Neural crest cell (in vitro differentiated cells): ENCODE results near the gene RIPOR2. TPM values are rescaled to one million over a fixed set of nuclear protein-coding genes. Genes with fewer than 3 reads are reported as not detected.

Source experiments
- DNase-seq: peaks from one replicate; pipeline ENCODE4 v3.0.0; 2021; ENCODE audit warnings: low read depth, mixed read lengths, low spot score
- H3K27ac Mint-ChIP-seq: one replicate; pipeline ENCODE4 v1.8.0; 2021; ENCODE audit warnings: mild to moderate bottlenecking, mixed read lengths; ENCODE audit not compliant: unreplicated experiment
- H3K27me3 Mint-ChIP-seq: 2 replicates; pipeline ENCODE4 v1.8.0; 2021; ENCODE audit warnings: low read depth, mild to moderate bottlenecking, mixed read lengths
- H3K36me3 Mint-ChIP-seq: 2 replicates; pipeline ENCODE4 v1.8.0; 2021; ENCODE audit warnings: low read depth, mild to moderate bottlenecking, mixed read lengths
- H3K4me1 Mint-ChIP-seq: 2 replicates; pipeline ENCODE4 v1.8.0; 2021; ENCODE audit warnings: mixed read lengths
- H3K4me3 Mint-ChIP-seq: one replicate; pipeline ENCODE4 v1.8.0; 2021; ENCODE audit warnings: mild to moderate bottlenecking, mixed read lengths
- H3K9me3 Mint-ChIP-seq: 2 replicates; pipeline ENCODE4 v1.8.0; 2021; ENCODE audit warnings: mixed read lengths
- CTCF ChIP-seq: fragments of 200-600 bp; sonication (generic); conservative IDR thresholded peaks from 2 replicates; pipeline ENCODE4 v1.5.0; 2021; ENCODE audit warnings: antibody characterized with exemption, mild to moderate bottlenecking
- total RNA-seq: library from RNA; stranded (reverse); gene quantifications from 2 replicates; pipeline ENCODE4 v1.2.1, GENCODE V29; 2021

RIPOR2 gene
- total RNA-seq, 1 donor from 2014 or later: 3.5 TPM

DNA sequence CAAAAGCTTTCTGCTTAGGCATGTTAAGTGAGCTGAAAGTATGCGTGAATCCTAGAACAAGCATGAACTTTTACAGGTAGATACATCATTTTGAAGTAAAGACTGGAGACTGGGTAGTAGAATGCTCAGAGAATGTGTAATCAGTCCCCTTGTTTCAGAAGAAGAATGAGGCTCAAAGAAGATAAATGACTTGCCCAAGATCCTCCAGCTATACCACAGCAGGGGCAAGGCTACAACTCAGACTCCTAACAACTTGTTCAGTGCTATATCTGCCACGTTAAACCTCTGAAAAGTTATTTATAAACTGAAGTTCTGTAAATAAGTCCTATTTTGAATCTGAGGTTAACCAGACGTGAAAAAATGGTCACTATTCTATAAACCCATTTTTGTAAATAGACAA lies 2.9 kb downstream of the RIPOR2 start:
- TF ChIP-seq CTCF: no peak
- Mint-ChIP-seq H3K9me3 (no peaks in the 10 kb centered on the region), H3K4me1 (peaks cover 55% of the 10 kb centered on the region), H3K36me3 (no peaks in the 10 kb centered on the region), H3K27me3 (peaks cover 4% of the 10 kb centered on the region), H3K4me3 (no peak overlapping the region), H3K27ac (no peak overlapping the region)
- no peak for DNase-seq

GRCh38 chr6:24931718-24932691 lies 3.8 kb downstream of the RIPOR2 start:
- peaks cover 61% of the 10 kb centered on the region for H3K4me1 Mint-ChIP-seq
- peaks cover 5% of the 10 kb centered on the region for H3K36me3 Mint-ChIP-seq
- H3K27ac Mint-ChIP-seq: peak overlapping the region; percentile 81
- TF ChIP-seq CTCF: no peak
- peaks cover 4% of the 10 kb centered on the region for H3K27me3 Mint-ChIP-seq
- no peak for DNase-seq
- H3K9me3 Mint-ChIP-seq: peaks cover 6% of the 10 kb centered on the region
- H3K4me3 Mint-ChIP-seq: no peak overlapping the region

DNA sequence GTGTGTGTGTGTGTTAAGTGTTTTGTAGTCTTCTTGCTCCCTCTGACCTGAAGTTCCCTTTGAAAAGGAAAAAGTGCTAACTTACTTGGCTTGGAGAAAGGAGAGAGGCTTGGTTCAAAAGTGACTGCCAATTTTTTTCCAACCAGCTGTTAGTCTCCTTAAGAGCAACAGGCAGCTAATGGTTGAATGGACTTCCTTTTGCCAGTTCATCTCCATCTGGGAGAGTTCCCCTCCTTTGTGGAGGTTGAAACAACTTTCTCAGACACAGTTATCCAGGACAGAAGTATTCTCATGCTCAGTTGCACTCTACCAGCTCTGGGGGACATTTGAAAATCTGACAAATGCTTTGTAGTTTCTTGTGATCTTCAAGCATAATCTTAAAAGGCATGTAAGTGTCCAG lies 4.5 kb downstream of the RIPOR2 start:
- Mint-ChIP-seq H3K4me1 (peaks cover 61% of the 10 kb centered on the region), H3K27me3 (peaks cover 4% of the 10 kb centered on the region), H3K9me3 (peaks cover 8% of the 10 kb centered on the region), H3K27ac (peak overlapping the region; percentile 1), H3K36me3 (peaks cover 5% of the 10 kb centered on the region), H3K4me3 (no peak overlapping the region)
- no peak for DNase-seq
- TF ChIP-seq CTCF: no peak

DNA sequence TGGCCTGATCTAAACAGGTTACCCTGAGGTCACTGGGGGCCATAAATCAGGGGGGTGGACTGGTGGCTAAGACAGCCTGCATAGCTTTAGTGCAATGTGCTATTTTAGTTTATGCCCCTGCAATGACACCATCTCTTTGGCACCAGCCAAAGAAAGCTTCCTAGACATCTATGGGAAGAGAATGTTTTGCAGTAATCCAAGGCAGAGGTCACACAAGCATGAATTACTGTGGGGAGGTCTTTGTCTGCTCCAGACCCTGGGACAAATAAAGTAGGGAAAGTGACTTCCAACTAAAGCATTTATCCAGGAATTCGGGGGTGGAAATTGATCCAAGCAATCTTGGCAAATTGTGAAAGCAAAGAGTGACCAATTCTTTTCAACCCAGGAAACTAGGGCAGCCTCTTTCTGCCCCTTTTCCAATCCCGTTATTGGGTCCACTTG lies 5.3 kb downstream of the RIPOR2 start:
- no peak overlapping the region for H3K4me3 Mint-ChIP-seq
- peaks cover 8% of the 10 kb centered on the region for H3K9me3 Mint-ChIP-seq
- H3K4me1 Mint-ChIP-seq: peaks cover 55% of the 10 kb centered on the region

GRCh38 chr6:24929242-24929641 lies 6.5 kb downstream of the RIPOR2 start:
- peaks cover 8% of the 10 kb centered on the region for H3K9me3 Mint-ChIP-seq
- no peak for DNase-seq
- H3K4me1 Mint-ChIP-seq: peaks cover 57% of the 10 kb centered on the region
- no peaks in the 10 kb centered on the region for H3K27me3 Mint-ChIP-seq
- no peak overlapping the region for H3K27ac Mint-ChIP-seq
- H3K4me3 Mint-ChIP-seq: no peak overlapping the region
- H3K36me3 Mint-ChIP-seq: peaks cover 5% of the 10 kb centered on the region
- TF ChIP-seq CTCF: no peak

More for the DNA sequence above, 5.3 kb downstream of the RIPOR2 start:
- H3K27me3 Mint-ChIP-seq: peaks cover under 1% of the 10 kb centered on the region
- H3K36me3 Mint-ChIP-seq: peaks cover 5% of the 10 kb centered on the region
- DNase-seq: no peak
- H3K27ac Mint-ChIP-seq: no peak overlapping the region
- no peak for TF ChIP-seq CTCF
